ENCODE measurements around the gene TAT.
"Not testable (repeated sequence)": the region's sequence is repeated elsewhere in the genome, so short reads cannot be mapped to it uniquely, and the experiment has no call there.

The TAT gene

GRCh38 chr16:71576971-71577370 is at the start of gene TAT:
Gene TAT, minus strand, starts transcription at chr16:71577092. Its CDS starts 677 bp downstream, at chr16:71576415.
- no peak for DNase-seq (ENCODE audit: low read depth, low spot score)

GRCh38 chr16:71626018-71626857 is 49.3 kb upstream of the TAT start, which contains the start of gene MARVELD3:
Gene MARVELD3, plus strand, starts transcription at chr16:71626184. Its CDS starts 46 bp downstream, at chr16:71626230.
- peak; percentile 23 for DNase-seq (ENCODE audit: low read depth, low spot score)

- DNase-seq (ENCODE audit: low read depth, low spot score): no peak
Measured at GRCh38 chr16:71625113-71625850, 48.4 kb upstream of the TAT start.

- DNase-seq (ENCODE audit: low read depth, low spot score): no peak
Measured at GRCh38 chr16:71623597-71623996, 46.7 kb upstream of the TAT start.

- DNase-seq (ENCODE audit: low read depth, low spot score): no peak
Measured at GRCh38 chr16:71622088-71622487, 45.2 kb upstream of the TAT start.

GRCh38 chr16:71618429-71618828 is 41.5 kb upstream of the TAT start:
- DNase-seq (ENCODE audit: low read depth, low spot score): no peak

GRCh38 chr16:71614956-71615355 is 38.1 kb upstream of the TAT start:
- not testable (repeated sequence) for DNase-seq (ENCODE audit: low read depth, low spot score)

GRCh38 chr16:71610936-71611871 is 34.3 kb upstream of the TAT start:
- DNase-seq (ENCODE audit: low read depth, low spot score): peak; percentile 76

- no peak for DNase-seq (ENCODE audit: low read depth, low spot score)
Measured at GRCh38 chr16:71610447-71610846, 33.6 kb upstream of the TAT start.

- DNase-seq (ENCODE audit: low read depth, low spot score): no peak
Measured at GRCh38 chr16:71609066-71609465, 32.2 kb upstream of the TAT start.

- DNase-seq (ENCODE audit: low read depth, low spot score): no peak
Measured at GRCh38 chr16:71600822-71601221, 23.9 kb upstream of the TAT start.

- DNase-seq (ENCODE audit: low read depth, low spot score): not testable (repeated sequence)
Measured at GRCh38 chr16:71598426-71598825, 21.5 kb upstream of the TAT start.

GRCh38 chr16:71595340-71595826 is 18.5 kb upstream of the TAT start:
- DNase-seq (ENCODE audit: low read depth, low spot score): not testable (repeated sequence)

GRCh38 chr16:71594000-71594646 is 17.2 kb upstream of the TAT start:
- no peak for DNase-seq (ENCODE audit: low read depth, low spot score)

- DNase-seq (ENCODE audit: low read depth, low spot score): no peak
Measured at GRCh38 chr16:71593048-71593999, 16.4 kb upstream of the TAT start.

GRCh38 chr16:71591917-71592316 is 15.0 kb upstream of the TAT start:
- DNase-seq (ENCODE audit: low read depth, low spot score): no peak

- no peak for DNase-seq (ENCODE audit: low read depth, low spot score)
Measured at GRCh38 chr16:71590584-71590983, 13.7 kb upstream of the TAT start.

- DNase-seq (ENCODE audit: low read depth, low spot score): not testable (repeated sequence)
Measured at GRCh38 chr16:71590071-71590470, 13.2 kb upstream of the TAT start.

- not testable (repeated sequence) for DNase-seq (ENCODE audit: low read depth, low spot score)
Measured at GRCh38 chr16:71589334-71589733, 12.4 kb upstream of the TAT start.

GRCh38 chr16:71585318-71585703 is 8.4 kb upstream of the TAT start:
- DNase-seq (ENCODE audit: low read depth, low spot score): no peak
